Right renal cortex interstitium (tissue), 3 donors: ENCODE results near the gene SCNN1A. TPM values are rescaled to one million over a fixed set of nuclear protein-coding genes. Genes with fewer than 3 reads are reported as not detected.

Experiments
- DNase-seq, 3 donors: peaks; one replicate each; pipeline ENCODE4 v3.0.0-alpha.2; 2013; ENCODE audit warnings: low read depth in 3 of 3, low spot score in 2 of 3
- polyA plus RNA-seq, 3 donors: library from polyadenylated mRNA; unstranded; fragments of 120-200 nt; gene quantifications; one replicate each; pipeline ENCODE4 v1.2.1, GENCODE V29; 2013; ENCODE audit not compliant: insufficient read length in 3 of 3

SCNN1A gene
- polyA plus RNA-seq, 3 donors, result 68.1 to 74.0 (median 70.4) TPM

DNA sequence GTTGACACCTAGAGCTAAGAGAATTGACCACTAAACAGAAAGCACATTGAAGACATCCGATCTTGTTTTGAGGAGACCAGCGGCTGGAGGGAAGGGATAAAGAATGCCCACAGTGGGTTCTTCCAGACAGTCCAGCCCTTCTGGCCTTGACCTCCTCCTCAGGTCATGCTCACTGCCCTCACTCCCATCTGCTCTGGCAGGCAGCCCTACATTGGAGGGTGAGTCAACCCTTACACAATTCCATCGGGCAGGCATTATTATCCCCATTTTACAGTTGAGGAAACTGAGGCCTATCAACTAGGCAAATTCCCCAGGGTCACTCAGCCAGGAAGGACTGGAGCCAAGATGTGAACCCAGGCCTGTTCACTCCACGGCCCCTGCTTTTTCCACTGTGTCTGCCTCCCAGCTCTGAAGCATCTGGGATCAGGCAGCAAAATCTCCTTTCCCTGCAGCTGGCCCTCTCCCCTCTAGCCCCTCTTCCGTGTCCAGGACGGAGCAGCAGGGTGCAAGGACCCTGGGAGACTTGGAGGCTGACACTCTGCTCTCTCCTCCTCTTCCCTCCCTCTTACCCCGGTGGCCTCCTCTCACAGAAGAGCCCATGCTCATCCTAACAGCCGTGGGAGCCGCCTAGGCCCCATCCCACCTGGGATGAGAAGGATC lies 5.3 kb downstream of the SCNN1A start:
- no peak for DNase-seq

DNA sequence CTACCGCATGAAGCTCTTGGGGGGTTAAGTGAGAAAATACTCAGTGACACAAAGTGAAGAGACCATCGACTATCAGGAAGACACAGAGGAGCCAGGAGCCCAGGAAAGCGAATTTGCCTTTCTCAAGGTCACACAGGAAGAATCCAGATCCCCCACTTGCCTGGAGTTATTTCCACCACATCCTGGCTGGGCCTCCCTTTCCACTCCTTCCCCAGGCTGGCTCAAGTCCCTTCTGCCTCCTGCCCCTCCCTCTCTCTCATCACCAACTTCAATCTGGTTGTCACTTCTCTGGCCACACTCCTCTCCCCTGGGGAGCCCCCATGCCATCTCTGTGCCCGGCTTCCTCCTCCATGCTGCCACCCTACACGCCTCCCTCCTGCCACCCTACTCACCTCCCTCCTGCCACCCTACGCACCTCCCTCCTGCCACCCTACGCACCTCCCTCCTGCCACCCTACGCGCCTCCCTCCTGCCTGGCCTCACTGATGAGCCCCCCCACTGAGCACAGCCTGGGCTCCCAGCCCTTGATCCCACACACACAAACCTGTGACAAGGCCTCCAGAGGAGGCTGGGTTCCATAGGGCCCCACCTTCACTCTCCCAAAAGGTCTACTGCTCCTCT lies 6.3 kb downstream of the SCNN1A start:
- no peak for DNase-seq

DNA sequence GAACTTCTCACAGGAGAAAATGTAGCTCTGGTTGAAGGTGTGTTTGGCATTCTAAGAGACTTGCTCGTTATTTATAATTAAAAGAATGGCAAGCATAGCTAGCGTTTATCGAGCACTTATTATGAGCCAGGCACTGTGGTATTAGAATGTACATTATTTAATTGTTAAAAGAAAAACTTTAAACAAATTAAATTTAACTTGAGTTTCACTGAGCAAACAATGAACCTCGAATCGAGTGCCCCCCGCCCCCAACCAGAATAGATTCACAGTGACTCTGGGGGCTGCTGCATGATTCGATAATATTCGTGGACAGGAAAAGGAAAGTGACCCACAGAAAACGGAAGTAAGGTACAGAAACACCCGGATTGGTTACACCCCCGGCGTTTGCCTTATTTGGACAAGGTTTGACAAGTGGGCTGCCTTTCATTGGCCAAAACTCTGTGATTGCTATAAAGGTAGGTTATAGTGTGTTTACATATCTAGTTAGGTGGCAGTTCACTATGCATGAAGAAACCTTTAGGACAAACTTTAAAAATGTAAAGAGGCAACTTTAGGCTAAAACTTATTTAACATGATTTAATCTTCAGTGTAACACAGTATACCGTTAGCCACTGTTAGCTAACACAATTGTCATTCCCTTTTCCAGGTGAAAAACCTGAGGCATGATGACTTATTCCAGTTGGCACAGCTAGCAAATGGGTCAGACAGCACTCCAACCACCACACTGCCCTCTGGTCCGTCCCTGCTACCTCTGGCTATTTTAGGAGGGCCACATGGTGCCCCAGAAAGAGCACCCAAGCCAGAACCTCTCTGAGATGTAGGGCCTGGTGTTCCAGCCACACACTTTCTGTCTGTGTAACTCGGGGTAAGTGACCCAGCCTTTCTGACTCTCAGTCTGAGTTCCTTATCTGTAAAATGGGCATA lies 7.1 kb downstream of the SCNN1A start:
- DNase-seq, result no peak

DNA sequence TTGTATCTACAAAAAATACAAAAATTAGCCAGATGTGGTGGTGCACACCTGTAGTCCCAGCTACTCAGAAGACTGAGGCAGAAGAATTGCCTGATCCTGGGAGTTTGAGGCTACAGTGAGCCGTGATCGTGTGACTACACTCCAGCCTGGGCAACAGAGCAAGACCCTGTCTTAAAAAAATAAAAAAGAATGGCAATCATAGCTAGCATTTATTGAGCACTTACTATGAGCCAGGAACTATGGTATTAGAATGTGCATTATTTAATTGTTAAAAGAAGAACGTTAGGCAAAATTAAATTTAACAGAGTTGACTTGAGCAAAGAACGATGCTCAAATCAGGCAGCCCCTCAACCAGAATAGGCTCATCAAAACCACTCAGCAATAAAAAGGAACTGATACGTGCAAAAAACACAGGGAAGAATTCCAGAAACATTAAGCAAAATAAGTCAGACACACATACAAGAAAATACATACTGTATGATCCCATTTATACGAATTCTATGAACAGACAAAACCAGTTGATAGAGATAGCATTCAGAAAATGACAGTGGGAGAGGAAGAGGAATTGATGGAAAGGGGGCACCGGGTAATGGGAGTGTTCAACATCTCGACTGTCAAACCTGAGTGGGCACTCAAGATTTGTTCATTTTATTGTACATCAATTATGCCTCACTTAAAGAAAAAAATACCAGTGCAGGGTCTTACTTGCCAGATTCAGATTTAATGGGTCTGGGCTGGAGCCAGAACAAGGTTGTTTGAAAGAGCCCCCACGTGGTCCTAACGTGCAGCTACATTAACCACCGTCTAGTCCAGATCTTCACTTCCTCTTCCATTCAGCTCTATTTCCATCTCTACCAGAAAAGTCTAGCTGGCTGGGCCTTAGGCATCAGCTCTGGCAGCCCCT lies 8.0 kb downstream of the SCNN1A start:
- no peak for DNase-seq

DNA sequence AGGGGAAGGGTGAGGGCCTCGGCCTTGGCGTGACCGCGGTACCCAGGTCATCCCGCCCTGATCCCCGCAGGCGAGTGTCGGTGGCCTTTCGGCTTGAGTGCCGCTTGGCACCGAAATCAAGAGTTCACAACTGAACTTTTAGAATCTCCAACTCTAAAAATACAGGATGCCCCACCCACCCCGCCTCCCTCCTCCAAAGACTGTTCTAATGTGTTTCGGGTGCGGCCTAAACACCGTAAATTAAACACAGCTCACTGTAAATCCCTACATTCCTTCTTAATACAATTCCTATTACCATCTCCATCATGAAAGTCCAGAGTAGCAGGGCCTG lies 11.4 kb downstream of the SCNN1A start:
- DNase-seq, result no peak

DNA sequence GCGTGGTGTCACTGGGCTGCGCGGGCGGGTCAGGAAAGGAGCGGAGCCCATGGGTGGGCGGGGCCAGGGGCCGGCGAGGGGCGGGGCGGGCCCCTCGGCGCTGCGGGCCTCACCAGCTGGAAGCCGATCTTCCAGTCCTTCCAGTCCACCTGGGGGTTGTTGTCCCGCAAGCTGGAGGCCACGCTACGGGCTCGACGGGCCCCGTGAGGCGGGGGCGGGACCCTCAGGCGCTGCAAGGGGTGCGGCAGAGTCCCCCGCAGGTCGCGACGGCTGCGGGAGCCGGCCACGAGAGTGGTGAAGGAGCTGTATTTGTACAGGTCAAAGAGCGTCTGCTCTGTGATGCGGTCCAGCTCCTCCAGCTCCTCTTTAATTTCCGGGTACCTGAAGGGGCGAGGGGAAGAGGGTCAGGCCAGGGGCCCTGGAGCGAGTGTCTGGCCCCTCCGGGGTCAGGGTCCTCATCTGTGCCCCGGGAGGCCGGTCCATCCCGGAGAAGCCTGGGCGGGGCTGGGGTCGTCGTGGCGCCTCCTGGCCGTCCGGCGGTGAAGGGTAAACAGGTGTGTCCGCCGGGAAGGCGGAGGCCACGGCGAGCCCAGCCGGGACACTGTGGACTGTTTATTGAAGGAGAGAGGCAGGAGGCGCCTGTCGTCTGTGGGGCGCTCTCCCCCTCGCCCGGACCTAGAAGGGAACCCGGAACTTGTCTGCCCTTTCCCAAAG lies 11.9 kb downstream of the SCNN1A start:
- no peak for DNase-seq

DNA sequence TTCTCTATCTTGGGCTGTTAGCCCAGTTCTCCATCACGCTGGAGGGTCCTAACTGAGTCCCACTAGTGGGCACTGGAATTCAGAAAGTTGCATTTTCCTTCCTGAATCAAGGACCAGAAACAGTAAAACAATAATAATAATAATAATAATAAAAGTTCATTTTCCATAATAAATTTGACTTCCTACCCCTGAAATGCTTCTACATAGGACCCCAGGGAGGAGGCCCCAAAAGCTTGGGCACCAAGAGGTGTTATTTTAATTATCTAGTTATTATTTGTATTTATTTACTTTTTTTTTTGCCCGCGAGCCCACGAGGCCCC lies 12.4 kb downstream of the SCNN1A start:
- no peak for DNase-seq

DNA sequence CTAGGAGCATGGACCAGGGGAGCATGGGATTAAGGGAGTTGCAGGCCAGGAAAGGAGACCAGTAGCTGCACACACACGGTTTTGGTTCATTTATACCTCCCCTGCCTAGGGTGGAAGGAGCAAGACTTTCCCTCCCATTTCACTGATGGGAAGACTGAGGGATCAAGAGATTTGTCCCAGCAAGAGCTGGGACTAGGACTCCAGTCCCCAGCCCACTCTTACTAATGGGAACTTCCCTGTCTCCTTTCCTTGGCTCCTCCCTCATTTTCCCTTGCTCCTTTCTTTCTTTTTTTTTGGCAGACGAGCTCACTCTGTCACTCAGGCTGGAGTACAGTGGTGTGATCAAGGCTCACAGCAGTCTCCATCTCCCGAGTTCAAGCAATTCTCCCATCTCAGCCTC lies 13.0 kb downstream of the SCNN1A start:
- no peak for DNase-seq

DNA sequence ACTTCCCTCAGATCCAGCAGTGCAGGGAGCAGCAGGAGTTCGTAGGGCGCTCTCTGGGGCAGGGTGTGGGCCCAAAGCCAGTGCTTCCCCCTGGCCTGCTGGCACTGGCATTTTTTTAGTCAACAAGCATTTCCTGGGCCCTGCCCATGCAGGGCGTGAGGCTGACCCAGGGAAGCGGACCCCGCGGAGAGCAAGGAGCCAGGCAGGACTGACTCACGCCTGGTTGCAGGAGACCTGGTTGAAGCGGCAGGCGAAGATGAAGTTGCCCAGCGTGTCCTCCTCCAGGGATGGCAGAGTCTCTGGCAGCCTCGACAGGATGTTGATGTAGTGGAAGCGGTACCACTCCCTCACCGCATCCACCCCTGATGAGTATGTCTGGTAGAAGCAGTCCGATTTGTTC lies 13.5 kb downstream of the SCNN1A start:
- no peak for DNase-seq

DNA sequence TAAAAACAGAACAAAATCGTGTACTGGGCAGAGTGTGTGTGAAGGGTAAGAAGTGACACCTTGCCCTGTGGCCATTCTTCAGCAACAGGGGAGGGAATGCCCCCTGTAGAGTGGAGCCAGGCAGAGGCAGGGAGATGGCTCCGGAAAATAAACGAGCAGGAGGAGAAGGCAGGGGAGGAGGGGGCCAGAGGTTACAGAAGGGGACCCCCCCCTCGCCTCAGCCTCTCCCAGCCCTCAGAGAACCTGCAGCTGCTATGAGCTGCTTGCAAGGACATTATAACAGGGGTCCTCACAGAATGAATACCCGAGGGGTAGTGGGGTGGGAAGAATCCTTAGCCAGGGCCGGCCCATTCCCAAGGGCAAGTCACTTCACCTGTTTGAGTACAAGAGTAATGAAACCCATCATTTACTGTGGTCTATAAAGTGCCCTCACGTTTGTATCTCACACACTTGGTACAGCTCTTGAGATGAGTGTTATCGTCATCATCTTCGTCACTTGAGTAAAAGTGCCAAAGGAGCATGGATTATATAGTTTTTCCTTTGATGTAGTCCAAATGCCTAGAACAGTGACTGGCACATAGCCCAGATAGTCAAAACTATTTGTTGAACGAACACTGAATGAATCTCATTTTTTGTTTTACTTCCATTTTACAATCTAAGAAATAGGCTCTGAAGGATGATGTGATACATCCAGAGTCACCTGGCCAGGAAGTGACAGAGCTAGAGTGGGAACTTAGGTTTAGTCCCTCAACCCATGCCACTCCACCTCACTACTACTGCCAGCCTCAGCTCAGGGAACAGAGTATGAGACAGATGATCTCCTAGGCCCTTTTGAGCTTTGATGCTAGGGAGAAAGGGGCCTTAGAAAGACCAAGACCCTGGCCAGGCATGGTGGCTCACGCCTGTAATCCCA lies 14.5 kb downstream of the SCNN1A start:
- DNase-seq, result no peak

DNA sequence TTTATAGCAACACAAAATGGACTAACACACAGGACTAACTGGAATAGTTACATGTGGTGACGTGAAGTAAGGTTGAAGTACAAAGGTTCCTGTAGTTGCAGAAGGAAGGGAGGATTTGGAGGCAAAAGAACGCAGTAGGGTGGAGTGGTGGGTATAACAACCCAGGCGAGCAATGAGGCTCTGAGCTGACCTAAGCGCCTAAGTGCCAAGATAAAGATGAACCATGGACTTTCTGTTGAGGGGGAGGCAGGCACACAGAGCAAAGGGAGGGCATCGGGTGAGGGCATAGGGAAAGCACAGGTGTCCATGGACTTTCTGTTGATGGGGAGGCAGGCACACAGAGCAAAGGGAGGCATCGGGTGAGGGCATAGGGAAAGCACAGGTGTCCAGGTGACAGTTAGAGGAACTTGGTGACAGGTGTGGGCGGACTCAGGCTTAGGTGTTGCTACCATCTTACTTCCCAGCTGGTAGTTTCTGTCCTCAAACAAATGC lies 15.2 kb downstream of the SCNN1A start:
- DNase-seq, result no peak

DNA sequence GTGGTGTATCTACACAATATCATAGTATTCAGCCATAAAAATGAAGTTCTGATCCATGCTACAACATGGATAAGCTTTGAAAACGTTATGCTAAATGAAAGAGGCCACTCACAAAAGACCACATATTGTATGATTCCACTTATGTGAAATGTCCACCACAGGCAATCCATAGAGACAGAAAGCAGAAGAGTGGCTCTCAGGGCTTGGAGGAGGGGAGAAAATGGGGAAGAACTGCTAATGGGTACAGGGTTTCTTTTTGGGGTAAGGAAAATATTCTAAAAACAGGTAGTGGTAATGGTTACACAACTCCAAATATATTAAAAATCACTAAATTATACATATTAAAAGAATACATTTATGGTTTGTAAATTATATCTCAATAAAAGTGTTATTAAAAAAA lies 16.5 kb downstream of the SCNN1A start:
- DNase-seq, result no peak

DNA sequence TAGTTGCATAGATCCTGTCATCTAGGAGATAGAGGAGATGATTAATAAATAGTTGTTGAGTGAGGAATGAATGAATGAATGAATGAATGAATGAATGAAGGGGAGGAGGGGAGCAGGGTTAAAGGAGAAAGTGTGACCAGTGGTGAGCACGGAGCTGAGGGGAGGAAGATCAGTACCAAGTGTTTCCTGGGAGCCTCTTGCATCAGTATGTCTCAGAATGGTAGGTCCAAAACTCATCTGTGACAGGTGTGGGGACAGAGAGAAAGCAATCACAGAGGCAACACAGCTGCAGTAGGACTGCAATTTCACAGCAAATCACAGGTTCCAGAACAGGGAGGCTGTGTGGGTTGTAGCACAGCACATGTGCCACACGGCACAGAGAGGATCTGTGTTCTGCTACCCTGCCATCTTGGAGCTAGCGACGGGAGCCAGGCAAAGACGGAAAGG lies 19.0 kb downstream of the SCNN1A start:
- DNase-seq, result no peak

DNA sequence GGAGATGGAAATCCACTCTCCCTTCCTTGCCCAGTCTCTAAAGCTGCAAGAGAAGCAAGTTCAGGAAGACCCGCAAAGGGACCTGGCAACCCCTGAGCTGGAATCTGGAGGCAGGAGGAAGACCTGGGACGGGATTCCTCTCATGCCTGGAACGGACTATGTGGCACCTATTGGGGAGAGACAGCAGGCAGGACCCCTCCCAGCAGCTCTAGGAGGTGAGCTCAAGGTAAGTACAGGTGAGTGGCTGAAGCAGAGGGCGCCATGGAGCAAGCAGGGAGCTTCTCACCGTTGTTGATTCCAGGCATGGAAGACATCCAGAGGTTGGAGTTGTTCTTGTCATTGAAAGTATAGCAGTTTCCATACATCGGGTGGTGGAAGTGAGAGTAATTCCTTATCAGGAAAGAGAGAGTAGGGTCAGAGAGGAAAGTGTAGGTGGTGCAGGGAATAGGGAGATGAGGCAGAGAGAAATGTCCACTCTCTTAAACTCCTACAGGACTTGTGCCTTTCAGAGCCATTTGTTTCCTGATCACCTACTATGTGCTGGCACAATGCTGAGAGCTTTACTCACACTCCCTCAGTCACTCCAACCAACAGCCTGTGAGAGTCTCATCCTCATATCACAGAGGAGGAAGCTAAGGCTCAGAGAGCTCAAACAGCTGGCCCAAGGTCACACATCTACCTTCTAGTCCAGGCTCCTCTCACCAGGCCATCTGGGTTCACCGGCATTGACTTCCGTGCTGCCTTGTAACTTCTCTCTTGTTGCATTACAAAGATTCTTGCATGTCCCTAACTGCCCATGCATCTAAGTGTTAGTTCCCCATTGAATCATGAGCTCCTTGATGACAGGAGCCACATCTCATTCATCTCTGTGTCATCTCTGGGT lies 19.6 kb downstream of the SCNN1A start:
- no peak for DNase-seq

DNA sequence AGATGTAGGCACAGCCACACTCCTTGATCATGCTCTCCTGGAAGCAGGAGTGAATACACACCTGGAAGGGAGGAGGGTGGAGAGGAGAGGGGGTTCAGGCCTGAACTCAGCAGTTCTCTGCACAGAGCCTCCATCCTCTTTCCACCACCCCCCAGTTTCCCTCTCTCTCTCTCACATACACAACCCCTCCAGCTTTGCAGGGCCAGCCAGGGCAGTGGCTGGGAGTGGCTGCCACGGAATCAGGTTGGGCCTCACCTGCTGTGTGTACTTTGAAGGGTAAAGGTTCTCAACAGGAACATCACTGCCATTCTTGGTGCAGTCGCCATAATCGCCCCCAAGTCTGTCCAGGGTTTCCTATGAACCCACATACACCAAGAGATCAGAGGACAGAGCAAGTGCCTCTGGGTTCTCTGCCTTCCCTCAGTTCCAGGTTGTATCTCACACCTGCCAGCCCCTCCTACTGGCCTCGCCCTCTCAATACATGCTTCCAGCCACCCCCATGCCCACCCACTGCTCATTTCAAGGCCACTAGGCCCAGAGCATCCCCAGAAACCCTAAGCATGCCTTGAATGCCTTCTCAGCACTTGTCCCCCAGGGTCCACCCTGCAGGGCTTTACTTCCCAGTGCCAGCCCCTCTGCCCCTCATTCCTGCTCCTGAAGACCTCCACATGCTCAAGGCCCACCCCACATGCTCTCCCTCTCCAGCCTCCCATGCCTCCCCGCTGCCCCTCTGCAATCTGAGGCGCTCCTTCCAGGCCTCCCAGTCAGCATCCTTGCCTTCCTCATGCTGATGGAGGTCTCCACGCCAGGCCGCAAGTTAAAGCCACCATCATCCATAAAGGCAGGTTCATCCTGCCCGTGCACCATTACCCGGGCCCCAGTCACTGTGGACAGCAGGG lies 20.6 kb downstream of the SCNN1A start:
- no peak for DNase-seq

DNA sequence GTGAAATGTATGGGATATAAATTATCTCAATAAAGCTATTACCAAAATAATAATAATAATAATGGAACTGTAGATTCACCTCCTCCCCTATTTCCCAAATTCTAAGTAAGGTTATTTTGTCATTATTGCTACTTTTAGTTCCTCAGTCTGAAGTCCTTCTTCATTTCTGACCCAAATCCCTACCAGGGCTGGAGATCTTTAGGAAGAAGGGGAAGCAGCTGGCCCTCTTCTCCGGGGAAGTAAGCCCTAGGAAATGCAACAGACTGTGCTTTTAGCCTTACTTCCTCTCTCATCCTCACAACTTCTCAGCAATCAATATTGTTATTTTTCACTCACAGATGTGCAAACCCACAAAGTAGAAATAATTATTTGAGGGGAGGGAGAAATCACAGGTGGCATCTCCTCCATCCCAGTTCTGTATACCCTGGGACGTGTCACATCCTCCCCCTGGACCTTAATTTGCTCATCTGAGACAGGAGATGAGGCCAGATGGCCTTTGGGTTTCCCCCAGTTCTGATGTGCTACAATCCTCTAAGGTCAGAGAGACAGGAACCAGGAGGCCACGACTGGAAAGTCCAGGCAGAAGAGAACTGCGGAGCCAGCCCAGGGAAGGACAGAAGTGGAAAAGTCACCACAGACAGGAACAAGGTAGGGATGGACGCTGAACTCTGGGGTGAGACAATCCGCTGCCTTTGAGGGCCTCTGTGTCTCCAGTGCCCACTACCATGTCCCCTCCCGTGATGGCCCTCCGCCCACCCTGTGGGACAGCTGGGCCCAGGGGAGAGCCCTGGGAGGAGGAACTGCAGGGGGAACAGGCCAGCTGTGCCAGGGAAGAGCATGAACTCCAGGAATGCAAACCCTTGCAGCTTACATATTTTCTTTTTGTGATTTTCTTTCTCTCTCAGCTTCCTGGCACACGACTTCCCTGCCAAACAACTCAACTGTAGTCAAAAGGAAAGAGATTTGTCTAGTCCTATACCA lies 22.9 kb downstream of the SCNN1A start:
- DNase-seq, result no peak
